Suprapubic skin (tissue), 4 donors: ENCODE measurements around the gene PLK1. TPM values are rescaled to one million over a fixed set of nuclear protein-coding genes. Genes with fewer than 3 reads are reported as not detected.
A peak's percentile ranks its signal among the peaks of the same experiment; 100 is the strongest.
"Not testable (repeated sequence)": the region's sequence is repeated elsewhere in the genome, so short reads cannot be mapped to it uniquely, and the experiment has no call there.

ENCODE experiments used
- DNase-seq, 2 donors: peaks; one replicate each; pipeline ENCODE4 v3.0.0-alpha.2; 2019; ENCODE audit warnings: low spot score in 2 of 2
- H3K27ac ChIP-seq: fragments of 200-600 bp; sonication (generic); one replicate; pipeline ENCODE4 v1.5.1; 2019
- H3K27me3 ChIP-seq: fragments of 200-600 bp; sonication (generic); one replicate; pipeline ENCODE4 v1.5.1; 2019
- H3K36me3 ChIP-seq: fragments of 200-600 bp; sonication (generic); one replicate; pipeline ENCODE4 v1.5.1; 2019
- H3K4me1 ChIP-seq: fragments of 200-600 bp; sonication (generic); one replicate; pipeline ENCODE4 v1.5.1; 2019
- H3K4me3 ChIP-seq: fragments of 200-600 bp; sonication (generic); one replicate; pipeline ENCODE4 v1.5.1; 2019; ENCODE audit warnings: mild to moderate bottlenecking
- H3K9me3 ChIP-seq: fragments of 200-600 bp; sonication (generic); one replicate; pipeline ENCODE4 v1.5.1; 2019
- CTCF ChIP-seq, 2 donors: fragments of 200-600 bp in 1 of 2; fragments of 450-650 bp in 1 of 2; sonication (generic) in 1 of 2; IDR thresholded peaks; one replicate each; pipeline ENCODE4 v1.5.1; 2016 to 2019; ENCODE audit warnings: antibody characterized with exemption in 2 of 2, mild to moderate bottlenecking in 1 of 2, moderate library complexity in 1 of 2
- EP300 ChIP-seq: sonication (generic); formaldehyde crosslinking; IDR thresholded peaks from one replicate; pipeline ENCODE4 v1.6.1; 2017; ENCODE audit warnings: antibody characterized with exemption
- POLR2A ChIP-seq, 2 donors: fragments of 450-650 bp; IDR thresholded peaks; one replicate each; pipeline ENCODE4 v1.6.1; 2017; ENCODE audit warnings: antibody characterized with exemption in 2 of 2, mild to moderate bottlenecking in 2 of 2, moderate library complexity in 2 of 2
- POLR2AphosphoS5 ChIP-seq, 3 donors: sonication (generic); formaldehyde crosslinking; IDR thresholded peaks; one replicate each; pipeline ENCODE4 v1.6.1; 2017; ENCODE audit warnings: antibody characterized with exemption in 3 of 3
- WGBS: methylation state at CpG from one replicate; pipeline ENCODE4 v1.1.5; 2018; 5-methylcytosine and 5-hydroxymethylcytosine counted together
- total RNA-seq, 4 donors: library from RNA; depleted of rRNA; stranded (reverse); fragments of >200 nt; gene quantifications; one replicate each; pipeline ENCODE4 v1.1.0, GENCODE V29; 2016

The PLK1 gene
- total RNA-seq, 4 donors from 2014 or later: 4.6 to 8.3 (median 6.5) TPM

GRCh38 chr16:23709536-23709935 is 30.8 kb downstream of the PLK1 start:
- Histone ChIP-seq H3K27ac (no peak overlapping the region), H3K4me3 (no peak overlapping the region), H3K36me3 (no peaks in the 10 kb centered on the region), H3K4me1 (peaks cover 3% of the 10 kb centered on the region), H3K9me3 (no peaks in the 10 kb centered on the region), H3K27me3 (peaks cover 32% of the 10 kb centered on the region)
- DNase-seq: no peak
- TF ChIP-seq EP300 (no peak), POLR2AphosphoS5 (IDR thresholded peaks at IDR 0.05) (no peak), CTCF (IDR thresholded peaks at IDR 0.05) (no peak), POLR2A (IDR thresholded peaks at IDR 0.05) (no peak)

DNA sequence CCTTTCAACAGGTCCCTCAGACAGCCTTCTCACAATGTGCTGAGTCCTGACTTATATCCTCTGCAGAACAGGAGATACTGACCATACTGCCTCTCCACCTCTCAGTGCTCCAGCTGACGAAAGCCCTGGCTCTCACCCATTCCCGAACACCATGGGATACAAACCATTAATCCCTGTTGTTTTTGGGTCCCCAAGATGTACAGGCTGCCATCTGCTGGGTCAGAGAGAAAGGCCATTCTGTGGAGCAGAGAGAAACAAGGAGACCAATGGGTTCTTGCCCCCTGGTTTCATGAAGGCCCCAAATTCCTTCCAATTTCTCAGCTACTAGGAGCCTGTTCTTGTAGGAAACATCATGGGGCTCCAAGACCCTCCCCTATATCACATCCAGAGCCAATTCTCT is 31.3 kb downstream of the PLK1 start:
- H3K9me3 ChIP-seq: no peaks in the 10 kb centered on the region
- WGBS: 76% methylated on average over 2 of the region's 2 CpGs
- DNase-seq: no peak
- no peaks in the 10 kb centered on the region for H3K36me3 ChIP-seq
- no peak overlapping the region for H3K27ac ChIP-seq
- TF ChIP-seq EP300: no peak
- no peak for TF ChIP-seq CTCF (IDR thresholded peaks at IDR 0.05)
- no peak for TF ChIP-seq POLR2A (IDR thresholded peaks at IDR 0.05)
- TF ChIP-seq POLR2AphosphoS5 (IDR thresholded peaks at IDR 0.05): no peak
- H3K4me3 ChIP-seq: no peak overlapping the region
- H3K4me1 ChIP-seq: peaks cover 3% of the 10 kb centered on the region
- peaks cover 32% of the 10 kb centered on the region for H3K27me3 ChIP-seq

GRCh38 chr16:23710504-23710903 is 31.8 kb downstream of the PLK1 start:
- 96% methylated on average over 3 of the region's 3 CpGs for WGBS
- TF ChIP-seq CTCF (IDR thresholded peaks at IDR 0.05) (no peak), POLR2AphosphoS5 (IDR thresholded peaks at IDR 0.05) (no peak), EP300 (no peak), POLR2A (IDR thresholded peaks at IDR 0.05) (no peak)
- no peak overlapping the region for H3K27ac ChIP-seq
- H3K36me3 ChIP-seq: no peaks in the 10 kb centered on the region
- no peak overlapping the region for H3K4me3 ChIP-seq
- H3K4me1 ChIP-seq: peaks cover 3% of the 10 kb centered on the region
- no peak for DNase-seq
- peaks cover 32% of the 10 kb centered on the region for H3K27me3 ChIP-seq
- H3K9me3 ChIP-seq: no peaks in the 10 kb centered on the region

- H3K4me3 ChIP-seq: no peak overlapping the region
- TF ChIP-seq EP300 (no peak), POLR2A (IDR thresholded peaks at IDR 0.05) (no peak), POLR2AphosphoS5 (IDR thresholded peaks at IDR 0.05) (no peak)
- WGBS: 78% methylated on average over 4 of the region's 4 CpGs
- H3K27ac ChIP-seq: no peak overlapping the region
- no peak for DNase-seq
- peaks cover 3% of the 10 kb centered on the region for H3K4me1 ChIP-seq
- peaks cover 34% of the 10 kb centered on the region for H3K27me3 ChIP-seq
- no peaks in the 10 kb centered on the region for H3K36me3 ChIP-seq
- H3K9me3 ChIP-seq: no peaks in the 10 kb centered on the region
Measured at GRCh38 chr16:23711785-23712184, 33.1 kb downstream of the PLK1 start.

- peak in 1 of 2 donors; percentile 70 for DNase-seq
- Histone ChIP-seq H3K4me1 (peaks cover 3% of the 10 kb centered on the region), H3K9me3 (no peaks in the 10 kb centered on the region), H3K4me3 (peak within 1 kb of the TSS; percentile 12), H3K36me3 (no peaks in the 10 kb centered on the region), H3K27me3 (peaks cover 37% of the 10 kb centered on the region), H3K27ac (no peak within 1 kb of the TSS)
- TF ChIP-seq CTCF (IDR thresholded peaks at IDR 0.05): no peak
- no peak for TF ChIP-seq EP300
- no peak for TF ChIP-seq POLR2AphosphoS5 (IDR thresholded peaks at IDR 0.05)
- no peak for TF ChIP-seq POLR2A (IDR thresholded peaks at IDR 0.05)
- WGBS: no CpG with 5 or more reads among the region's 37 CpGs
Measured at GRCh38 chr16:23712976-23713375, 34.3 kb downstream of the PLK1 start, which contains the start of gene ERN2. Gene ERN2, minus strand, starts transcription at chr16:23713222. Its CDS starts 35 bp downstream, at chr16:23713187.

- Histone ChIP-seq H3K36me3 (no peaks in the 10 kb centered on the region), H3K4me3 (no peak overlapping the region), H3K4me1 (peaks cover 3% of the 10 kb centered on the region), H3K27ac (no peak overlapping the region), H3K9me3 (no peaks in the 10 kb centered on the region), H3K27me3 (peaks cover 30% of the 10 kb centered on the region)
- no peak for TF ChIP-seq EP300
- TF ChIP-seq CTCF (IDR thresholded peaks at IDR 0.05): no peak
- no peak for TF ChIP-seq POLR2A (IDR thresholded peaks at IDR 0.05)
- no peak for TF ChIP-seq POLR2AphosphoS5 (IDR thresholded peaks at IDR 0.05)
- no peak for DNase-seq
- WGBS: 85% methylated on average over 5 of the region's 5 CpGs
Measured at GRCh38 chr16:23716484-23716883, 37.8 kb downstream of the PLK1 start.

GRCh38 chr16:23722613-23723240 is 44.0 kb downstream of the PLK1 start:
- not testable (repeated sequence) for DNase-seq, H3K9me3 ChIP-seq

More at GRCh38 chr16:23722613-23723240, 44.0 kb downstream of the PLK1 start:
- H3K4me3 ChIP-seq, H3K27ac ChIP-seq, H3K4me1 ChIP-seq, H3K27me3 ChIP-seq, H3K36me3 ChIP-seq: not testable (repeated sequence)
- WGBS: 80% methylated on average over 9 of the region's 9 CpGs
